Kidney tubule cell (primary cell): Measurements from ENCODE around the gene SEC61B.
"Not testable (repeated sequence)": the region's sequence is repeated elsewhere in the genome, so short reads cannot be mapped to it uniquely, and the experiment has no call there.

ENCODE experiments used
- DNase-seq: peaks from one replicate; pipeline ENCODE4 v3.0.0-alpha.2; 2018; ENCODE audit warnings: low spot score

SEC61B gene

GRCh38 chr9:99237849-99238248 lies 15.8 kb downstream of the SEC61B start:
- DNase-seq: not testable (repeated sequence)

- no peak for DNase-seq
These were observed 16.2 kb downstream of the SEC61B start for GRCh38 chr9:99238331-99238730.

GRCh38 chr9:99239341-99240060 lies 17.4 kb downstream of the SEC61B start:
- DNase-seq: peak; percentile 30

- DNase-seq: no peak
These were observed 19.0 kb downstream of the SEC61B start for GRCh38 chr9:99241106-99241505.

DNA sequence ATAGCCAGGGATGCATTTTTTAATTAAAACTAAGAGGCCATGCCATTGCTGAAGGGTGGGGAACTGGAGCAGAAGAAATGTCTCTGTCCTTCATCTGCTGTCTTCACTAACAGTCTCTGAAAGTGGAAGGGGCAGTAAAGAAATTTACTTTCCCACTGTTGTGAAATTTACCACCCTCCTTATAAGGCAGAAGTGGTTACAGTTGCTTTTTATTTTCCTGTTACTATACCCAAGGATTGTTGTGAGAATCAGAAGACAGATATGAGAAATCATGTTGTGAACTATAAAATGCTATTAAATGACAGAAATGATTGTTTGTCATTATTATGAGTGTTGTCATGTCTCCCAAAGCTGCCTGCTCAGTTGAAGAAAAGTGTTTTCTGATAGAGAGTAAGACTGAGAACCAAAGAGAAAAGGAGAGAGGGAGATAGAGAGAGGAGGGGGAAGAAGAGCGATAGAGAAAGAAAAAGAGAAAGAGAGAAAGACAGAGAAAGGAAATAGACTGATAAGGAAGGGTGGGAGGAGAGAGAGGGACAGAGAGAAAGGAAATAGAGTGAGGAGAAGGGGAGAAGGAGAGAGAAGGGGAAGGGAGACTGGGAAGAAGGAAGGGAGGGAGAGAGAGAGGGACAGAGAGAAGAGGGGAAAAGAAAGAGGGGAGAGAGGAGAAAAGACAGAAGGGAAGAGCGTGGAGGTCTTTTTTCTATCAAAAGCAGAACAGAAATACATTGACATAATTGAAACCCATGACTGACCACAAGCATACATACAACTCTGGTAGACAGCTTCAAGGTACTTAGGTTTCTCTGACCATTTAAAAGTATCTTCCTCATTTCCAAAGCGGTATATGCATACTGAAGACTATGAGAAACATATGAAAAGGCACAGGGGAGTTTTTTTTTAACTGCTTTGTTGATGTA lies 22.5 kb downstream of the SEC61B start:
- DNase-seq: no peak

- peak; percentile 73 for DNase-seq
These were observed 27.5 kb downstream of the SEC61B start for GRCh38 chr9:99249619-99250018.

GRCh38 chr9:99251157-99251556 lies 29.1 kb downstream of the SEC61B start:
- DNase-seq: no peak

GRCh38 chr9:99253134-99253533 lies 31.1 kb downstream of the SEC61B start:
- DNase-seq: no peak

DNA sequence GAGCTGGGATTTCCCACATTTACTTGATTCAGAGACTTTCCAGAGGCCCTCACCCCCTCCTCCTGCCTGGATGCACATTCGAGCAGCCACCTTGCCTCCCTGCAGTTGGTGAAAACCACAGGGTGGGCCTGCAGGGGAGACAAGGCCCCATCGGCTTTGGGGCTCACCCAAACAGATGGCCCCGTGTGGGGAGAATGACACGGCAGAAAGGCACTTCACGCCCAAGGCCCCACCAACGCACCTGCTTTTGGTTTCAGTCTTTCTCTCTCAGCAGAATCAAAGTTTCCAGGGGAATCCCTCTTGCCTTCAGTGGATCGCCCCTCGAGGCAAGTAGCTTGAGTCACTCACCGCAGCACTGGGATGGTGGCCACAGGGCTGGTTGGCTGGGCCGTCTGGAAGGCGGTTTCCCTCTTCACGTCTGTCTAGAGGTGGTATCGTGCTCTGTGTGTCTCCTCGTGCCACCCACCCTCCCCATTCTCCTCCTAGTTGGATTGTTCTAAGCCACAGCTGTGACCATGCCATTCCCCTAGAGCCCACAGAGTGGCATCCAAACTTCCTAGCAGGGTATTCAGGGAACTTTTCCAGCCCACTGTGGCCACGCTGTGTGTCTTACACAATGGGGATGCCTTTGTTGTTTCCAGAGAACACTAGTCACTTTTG lies 31.8 kb downstream of the SEC61B start:
- DNase-seq: no peak

GRCh38 chr9:99255651-99256050 lies 33.6 kb downstream of the SEC61B start:
- no peak for DNase-seq

GRCh38 chr9:99257723-99258389 lies 35.8 kb downstream of the SEC61B start:
- DNase-seq: no peak

DNA sequence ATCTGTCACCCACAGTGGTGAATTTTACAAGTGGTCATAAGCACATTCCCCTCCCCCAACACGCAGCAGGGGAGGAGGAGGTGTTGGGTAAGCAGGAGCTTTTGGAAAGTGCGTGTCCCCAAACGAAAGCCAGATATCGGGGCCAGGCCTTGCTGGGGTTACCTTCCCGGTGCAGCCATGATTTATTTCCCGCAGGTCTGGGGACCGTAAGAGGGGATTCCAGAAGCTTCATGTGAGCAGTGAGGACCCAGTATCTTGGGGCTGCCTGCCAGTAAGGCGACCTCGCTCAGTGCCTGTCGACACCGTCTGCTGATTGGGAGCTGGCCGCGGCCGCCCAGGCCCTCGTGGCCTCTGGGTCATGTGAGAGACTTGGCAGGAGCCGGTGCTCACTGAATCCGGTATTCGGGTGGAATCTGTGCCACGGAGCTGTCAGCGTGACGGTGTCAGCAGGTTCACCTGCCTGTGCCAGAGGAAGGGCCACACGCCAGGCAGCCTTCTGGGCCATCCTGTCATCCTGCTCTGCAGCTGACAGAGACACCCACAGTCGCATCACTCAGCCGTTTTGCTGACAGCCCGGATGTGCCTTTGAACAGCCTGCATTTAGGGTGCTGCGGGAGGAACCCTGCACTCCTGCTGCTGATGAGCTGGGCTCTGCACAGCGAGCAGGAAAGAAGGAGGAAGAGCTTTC lies 37.3 kb downstream of the SEC61B start:
- peak; percentile 64 for DNase-seq

- DNase-seq: no peak
These were observed 39.8 kb downstream of the SEC61B start for GRCh38 chr9:99261923-99262322.

- DNase-seq: no peak
These were observed 40.9 kb downstream of the SEC61B start for GRCh38 chr9:99262949-99263418.

DNA sequence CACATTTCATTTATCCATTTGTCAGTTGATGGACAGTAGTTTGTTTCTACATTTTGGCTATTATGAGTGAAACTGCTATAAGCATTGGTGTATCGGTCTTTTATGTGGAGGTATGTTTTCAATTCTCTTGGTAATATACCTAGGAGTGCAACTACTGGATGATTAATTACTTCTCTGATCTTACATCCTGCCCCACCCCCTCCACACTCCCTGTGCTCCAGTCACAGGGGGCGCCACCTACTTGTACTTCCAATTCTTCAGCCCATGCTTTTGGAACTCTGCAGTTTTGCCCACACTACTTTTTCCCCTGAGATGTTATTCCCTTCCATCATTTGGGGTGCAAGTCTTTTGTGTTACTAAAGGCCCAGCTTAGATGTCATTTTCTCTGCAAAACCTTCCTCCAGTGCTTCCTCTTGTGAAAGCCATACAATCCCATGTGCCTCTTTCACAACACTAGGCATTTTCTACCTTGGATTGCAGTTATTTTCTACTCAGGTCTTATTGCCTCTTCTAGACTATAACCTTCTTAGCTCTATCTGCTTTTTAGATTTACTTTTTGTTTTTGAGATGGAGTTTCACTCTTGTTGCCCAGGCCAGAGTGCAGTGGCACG lies 42.1 kb downstream of the SEC61B start:
- peak; percentile 41 for DNase-seq

GRCh38 chr9:99265691-99266090 lies 43.6 kb downstream of the SEC61B start:
- DNase-seq: no peak

DNA sequence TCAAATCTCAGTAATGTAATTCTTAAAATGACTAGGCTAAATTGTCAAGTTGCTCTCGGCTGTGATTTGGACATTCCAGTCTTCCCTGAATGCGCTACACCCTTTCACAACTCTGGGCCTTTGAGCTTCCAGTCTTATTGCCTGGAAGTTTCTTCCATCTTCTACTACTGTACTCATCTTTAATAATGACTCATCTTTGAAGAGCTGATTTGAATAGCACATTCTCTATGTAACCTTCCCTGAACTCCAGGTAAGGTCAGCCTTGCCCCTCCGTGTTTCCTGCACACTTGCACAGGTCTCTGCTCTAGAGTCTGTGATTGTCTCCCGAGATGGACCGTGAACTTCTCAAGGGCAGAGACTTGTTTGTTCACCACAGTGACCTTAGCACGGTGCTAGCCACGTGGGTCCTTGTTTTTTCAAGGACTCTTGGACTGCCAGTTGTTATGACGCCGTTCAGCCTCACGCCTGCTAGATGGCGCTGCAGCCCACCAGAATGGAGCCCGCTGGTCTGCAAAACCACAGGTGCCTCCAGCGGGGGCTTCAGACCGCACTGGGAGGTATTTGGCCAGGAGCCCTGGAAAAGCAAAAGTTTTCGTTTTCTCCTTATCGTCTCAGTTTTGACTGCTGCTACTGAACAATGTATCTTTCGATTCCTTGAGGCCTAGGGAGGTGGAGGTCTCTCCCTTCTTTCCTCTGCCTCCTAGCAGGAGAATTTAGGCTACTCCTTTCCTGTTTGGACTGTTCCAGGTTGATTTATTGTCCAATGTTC lies 44.4 kb downstream of the SEC61B start:
- DNase-seq: peak; percentile 71

DNA sequence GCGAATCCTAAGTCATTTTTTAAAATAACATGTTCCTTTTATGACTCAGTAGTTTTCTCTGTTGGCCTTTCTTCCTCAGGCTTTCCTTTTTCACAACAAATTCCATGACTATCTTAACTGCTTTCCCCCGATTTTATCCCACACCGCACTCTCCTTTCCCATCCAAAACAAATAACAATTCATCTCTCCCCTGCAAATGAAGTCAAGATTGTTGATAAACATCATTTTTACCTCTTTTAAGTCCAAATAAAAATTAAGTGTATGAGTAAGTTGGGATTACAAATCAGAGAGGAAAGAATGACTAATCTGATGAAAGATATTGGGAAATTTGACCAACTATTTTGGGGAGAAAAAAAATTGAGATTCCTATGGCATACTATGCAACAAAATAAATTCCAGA lies 47.3 kb downstream of the SEC61B start:
- DNase-seq: no peak

DNA sequence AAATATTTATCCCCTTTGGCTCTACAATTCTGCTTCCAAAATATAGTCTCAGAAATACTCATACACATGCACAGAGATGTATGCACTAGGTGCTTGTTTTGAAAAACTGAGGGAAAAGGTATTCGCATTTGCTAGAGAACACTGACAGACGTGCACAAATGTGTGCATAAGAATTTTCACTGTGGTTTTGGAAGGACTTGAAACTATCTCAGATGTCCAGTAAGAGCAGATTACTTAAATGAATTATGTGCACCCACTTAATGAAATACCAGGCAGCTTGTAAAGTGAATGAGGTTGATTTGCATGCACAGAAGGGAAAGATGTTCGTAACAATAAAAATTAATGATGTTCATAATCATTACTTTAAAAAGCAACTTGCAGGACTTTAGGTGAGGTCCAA lies 48.4 kb downstream of the SEC61B start:
- no peak for DNase-seq

- peak; percentile 76 for DNase-seq
These were observed 50.8 kb downstream of the SEC61B start for GRCh38 chr9:99272836-99273235.
